ENCODE data around the gene TEC.
"Not testable (repeated sequence)": the region's sequence is repeated elsewhere in the genome, so short reads cannot be mapped to it uniquely, and the experiment has no call there.

Gene TEC

DNA sequence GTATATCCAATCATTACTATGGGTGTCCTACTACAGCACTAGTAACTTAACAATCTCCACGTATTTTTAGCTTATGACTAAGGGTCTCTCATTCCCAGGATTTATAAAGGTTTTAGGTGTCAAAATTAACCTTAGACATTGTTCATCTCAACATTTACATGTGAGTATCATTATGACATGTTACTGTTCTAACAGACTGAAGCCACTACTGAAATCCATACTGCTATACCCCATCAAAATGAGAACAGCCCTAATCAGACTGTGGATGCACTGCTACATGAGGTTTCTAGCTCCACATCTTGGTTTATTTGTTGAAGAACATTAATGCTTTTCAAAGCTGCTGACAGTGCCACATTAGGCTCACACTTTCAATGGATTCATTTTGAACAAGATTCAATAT lies 100.0 kb downstream of the TEC start:
- in situ Hi-C loops (cut with MboI; ENCODE audit: low sequenced_read_pairs), result no loop called here

DNA sequence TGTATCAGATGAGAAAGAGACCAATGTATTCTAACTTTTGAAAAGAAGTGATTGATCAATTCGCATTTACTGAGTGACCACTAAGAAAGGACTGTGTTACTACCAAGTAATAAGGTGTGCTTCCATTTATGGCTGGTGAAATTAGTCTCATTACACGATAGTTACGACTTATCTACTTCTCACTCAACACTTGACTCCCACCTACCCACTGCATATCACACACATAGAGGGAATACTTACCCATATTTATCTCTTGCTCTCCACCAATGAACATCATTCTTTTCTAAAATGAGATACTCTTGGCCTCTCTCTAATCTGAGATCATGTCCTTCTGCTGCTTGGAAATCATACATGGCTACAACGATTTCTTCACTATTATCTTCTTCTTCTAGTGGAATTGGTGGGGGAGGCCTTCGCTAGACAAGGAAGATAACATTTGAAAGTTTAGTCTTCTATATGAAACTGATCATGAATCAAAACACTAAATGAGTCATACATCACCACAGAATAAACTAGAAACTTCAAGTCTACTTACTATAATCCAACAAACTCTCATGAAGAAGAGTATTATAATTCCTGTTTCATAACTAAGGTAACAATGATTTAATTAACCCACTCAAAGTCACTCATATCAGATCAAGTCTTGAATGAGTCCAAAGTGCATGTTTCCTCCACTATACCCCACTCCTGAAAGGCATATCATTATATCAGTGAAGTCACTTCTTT lies 101.9 kb downstream of the TEC start:
- in situ Hi-C loops (cut with MboI; ENCODE audit: low sequenced_read_pairs), result no loop called here

DNA sequence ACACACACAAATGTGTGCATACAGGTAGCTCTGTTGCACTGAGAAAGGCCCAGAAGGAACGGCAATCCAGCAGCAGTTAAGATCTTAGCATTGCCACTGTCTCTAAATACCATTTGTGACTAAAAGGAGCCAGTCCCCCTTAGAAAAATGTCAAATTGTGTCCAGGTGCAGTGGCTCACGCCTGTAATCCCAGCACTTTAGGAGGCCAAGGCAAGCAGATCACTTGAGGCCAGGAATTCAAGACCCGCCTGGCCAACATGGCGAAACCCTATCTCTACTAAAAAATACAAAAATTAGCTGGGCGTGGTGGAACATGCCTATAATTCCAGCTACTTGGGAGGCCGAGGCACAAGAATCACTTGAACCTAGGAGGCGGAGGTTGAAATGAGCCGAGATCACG lies 105.1 kb downstream of the TEC start:
- in situ Hi-C loops (cut with MboI; ENCODE audit: low sequenced_read_pairs), result not testable (repeated sequence)

DNA sequence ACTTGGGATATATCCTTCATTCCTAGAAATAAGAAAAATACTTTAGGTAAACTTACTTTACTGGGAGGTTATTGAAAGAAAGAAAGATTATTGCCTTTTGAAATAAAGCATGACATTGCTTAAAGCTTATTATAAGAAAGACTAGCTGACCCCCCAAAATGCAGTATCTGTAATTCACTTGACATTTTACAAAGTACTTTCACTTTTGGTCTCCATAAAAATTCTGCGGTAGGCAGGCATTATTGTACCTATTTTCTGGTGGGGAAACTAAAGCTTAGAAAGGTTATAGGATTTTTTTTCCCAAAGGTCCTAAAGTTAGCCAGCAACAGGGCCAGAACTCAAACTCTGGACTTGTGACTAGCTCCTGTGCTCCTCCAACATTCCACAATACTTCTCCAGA lies 105.9 kb downstream of the TEC start:
- in situ Hi-C loops (cut with MboI; ENCODE audit: low sequenced_read_pairs), result no loop called here

DNA sequence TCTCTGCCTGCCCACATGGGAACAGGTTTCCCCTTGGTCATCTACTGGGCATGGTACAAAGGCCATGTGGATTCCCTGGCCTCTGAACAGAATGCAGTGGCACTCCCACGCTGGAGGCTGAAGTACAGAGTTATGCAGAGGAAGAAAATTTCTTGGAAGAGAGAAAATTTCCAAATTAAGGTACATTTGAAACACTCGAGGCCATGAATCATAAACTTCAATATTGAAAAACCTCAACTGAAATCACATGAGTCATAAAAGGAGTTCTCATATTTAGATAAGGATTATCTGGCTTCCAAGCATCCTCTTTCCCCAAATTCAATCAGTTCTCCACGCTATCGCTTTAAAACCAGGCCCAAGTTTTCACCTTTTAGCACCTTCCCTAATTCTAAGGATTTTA lies 107.5 kb downstream of the TEC start:
- in situ Hi-C loops (cut with MboI; ENCODE audit: low sequenced_read_pairs), result no loop called here

DNA sequence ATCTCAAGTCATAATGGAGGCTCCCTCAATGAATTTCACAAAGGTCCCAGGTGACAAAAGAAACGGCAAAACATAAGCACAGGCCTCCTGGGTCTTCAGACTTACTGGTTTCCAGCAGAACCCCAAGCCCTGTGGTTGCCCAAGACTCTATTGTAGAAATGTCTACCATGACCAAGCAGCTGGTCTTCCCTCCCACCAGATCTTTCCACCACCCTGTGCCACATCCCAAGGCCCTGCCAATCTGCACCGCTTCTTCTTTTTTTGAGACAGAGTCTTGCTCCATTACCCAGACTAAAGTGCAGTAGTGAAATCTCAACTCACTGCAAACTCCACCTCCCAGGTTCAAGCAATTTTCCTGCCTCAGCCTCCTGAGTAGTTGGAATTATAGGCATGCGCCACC lies 112.4 kb downstream of the TEC start:
- in situ Hi-C loops (cut with MboI; ENCODE audit: low sequenced_read_pairs), result no loop called here

DNA sequence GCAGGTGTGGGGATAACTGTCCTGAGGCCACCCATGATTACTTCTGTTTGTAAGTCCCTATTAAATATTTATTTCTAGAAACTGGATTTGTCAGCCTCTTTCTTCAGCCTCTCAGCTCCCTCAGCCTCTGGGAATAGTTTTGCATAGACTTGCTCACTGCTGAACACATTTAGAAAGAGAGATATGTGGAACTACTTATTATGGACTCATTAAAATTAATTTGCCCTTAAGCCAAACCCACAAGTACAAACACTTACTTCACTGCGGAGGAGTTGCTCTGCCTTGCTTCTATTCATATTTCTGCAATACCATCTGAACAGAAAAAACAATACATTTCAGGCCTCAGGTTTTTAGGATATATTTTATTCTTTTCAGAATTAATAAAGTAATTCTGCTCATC lies 113.2 kb downstream of the TEC start:
- in situ Hi-C loops (cut with MboI; ENCODE audit: low sequenced_read_pairs), result no loop called here

DNA sequence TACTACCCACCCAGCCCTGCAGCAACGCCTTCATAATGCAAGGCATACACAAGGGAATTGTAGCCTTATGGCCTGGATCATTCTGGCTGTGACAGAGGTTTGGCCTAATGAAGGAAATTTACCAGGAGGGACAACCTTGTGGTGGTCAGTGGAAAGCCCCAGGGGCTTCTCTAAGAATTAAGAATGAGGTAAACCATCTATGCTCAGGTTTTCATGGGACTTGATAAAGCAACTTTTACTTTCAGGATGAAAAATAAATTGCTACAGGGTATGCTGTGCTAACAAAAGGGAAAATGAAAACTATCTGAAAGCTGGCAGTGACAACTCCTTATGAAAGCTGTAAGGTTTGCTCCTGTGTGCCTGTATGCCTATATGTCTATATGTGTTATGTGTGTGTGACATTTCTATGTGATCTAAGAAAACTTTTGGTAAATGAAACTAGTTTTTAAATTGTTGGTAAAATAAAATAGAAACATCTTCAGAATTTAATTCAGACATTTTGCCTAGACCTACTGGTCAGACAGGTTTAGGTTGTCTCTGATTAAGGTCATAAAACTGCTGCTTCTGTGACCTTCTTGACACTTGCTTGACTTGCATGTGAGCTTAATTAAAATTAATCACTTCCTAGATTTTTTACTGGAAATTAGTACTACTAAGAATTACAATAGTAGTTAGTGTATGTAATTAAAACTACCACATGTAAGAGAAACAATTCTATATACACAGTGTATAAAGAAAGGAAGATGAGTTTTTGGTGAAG lies 115.7 kb downstream of the TEC start:
- in situ Hi-C loops (cut with MboI; ENCODE audit: low sequenced_read_pairs), result no loop called here

DNA sequence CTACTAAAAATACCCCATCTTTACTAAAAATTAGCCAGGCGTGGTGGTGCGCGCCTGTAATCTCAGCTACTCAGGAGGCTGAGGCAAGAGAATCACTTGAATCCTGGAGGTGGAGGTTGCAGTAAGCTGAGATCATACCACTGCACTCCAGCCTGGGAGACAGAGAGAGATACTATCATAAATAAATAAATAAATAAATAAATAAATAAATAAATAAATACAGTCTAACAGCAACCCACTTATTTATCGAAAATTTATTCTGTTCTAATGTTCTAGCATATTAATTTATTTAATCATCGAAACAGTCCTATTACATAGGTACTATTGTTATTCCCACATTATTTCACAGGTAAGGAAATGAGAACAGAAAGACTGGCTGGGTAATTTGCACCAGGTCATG lies 117.4 kb downstream of the TEC start:
- in situ Hi-C loops (cut with MboI; ENCODE audit: low sequenced_read_pairs), result no loop called here

DNA sequence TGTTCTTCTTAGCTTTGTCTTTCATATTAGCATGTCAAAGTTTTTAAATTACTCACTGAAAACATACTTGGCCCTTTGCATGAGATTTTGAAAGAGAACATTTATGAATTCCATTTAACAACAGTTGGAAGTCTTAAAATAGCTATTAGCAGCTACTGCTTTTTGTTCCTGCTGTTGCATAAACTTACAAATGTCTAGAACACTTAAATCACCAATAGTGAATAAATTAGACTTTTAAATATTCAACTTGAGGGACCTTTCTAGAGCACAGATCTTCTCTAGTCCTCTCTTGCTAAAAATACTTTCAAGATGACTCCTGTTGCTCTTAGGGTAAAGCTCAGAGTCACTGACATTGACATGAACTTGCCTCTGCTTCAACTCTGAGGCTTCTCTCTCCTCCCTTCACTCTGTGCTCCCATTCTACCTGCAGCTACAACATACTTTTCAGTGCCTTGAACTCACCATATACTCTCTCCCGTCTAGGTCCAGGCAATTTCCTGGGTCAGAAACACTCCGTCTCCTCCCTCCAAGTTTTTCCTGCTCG lies 119.7 kb downstream of the TEC start:
- in situ Hi-C loops (cut with MboI; ENCODE audit: low sequenced_read_pairs), result loop anchor here (25.0 kb wide), 2 partner anchors 387 to 812 kb away; no protein-coding TSS in a partner anchor

DNA sequence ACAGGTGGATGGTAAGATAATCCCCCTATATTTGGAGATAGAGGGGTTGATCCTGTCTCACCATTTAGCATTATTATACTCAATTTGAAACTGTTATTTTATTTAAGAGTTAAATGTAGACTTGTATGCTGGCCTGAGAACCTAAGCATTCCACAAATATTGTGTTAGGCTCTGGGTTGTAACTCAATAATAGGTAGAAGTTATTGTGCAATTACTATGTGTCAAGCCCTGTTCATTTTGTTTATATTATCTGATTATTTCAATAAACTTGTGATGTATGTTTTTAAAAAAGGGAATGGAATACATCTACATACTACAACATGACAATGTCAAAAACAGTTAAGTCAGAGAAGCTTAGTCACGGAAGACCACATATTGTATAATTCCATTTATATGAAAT lies 122.0 kb downstream of the TEC start:
- in situ Hi-C loops (cut with MboI; ENCODE audit: low sequenced_read_pairs), result loop anchor here (25.0 kb wide), 2 partner anchors 390 to 815 kb away; no protein-coding TSS in a partner anchor

DNA sequence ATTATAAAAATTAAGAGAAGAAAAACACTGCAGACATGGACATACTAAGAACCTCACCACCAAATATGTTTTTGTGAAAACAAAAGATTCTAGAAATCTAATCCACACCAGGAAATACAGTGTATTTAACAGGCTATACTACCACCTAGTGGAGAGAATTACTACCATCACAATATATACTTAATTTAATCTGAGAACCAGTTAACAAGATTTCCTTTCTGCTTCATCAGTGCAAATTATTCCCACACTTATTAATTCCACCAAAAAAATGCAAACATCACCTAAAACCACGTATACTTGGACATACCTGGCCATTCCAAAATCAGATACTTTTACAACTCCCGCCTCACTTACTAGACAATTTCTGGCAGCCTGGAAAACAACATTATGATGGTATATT lies 128.6 kb downstream of the TEC start:
- in situ Hi-C loops (cut with MboI; ENCODE audit: low sequenced_read_pairs), result loop anchor here (25.0 kb wide), 2 partner anchors 396 to 821 kb away; no protein-coding TSS in a partner anchor

DNA sequence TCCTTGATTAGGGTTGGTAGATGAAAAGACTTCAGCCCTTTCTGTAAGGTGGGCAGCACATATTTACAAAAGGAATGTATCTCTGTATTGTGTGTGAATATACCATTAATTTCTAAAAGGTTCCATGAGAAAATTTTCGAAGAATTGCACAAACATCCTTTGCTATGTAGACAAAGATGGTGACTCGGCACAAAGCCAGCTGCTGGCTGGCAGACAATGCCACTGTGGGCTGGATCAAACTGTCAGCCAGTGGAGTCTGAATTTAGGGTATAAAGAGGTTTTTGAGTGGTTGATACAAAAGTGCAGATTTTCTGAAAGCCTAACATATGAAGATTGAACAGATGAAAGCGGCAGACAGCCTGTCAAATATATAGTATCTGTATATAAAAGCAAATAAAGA lies 129.9 kb downstream of the TEC start:
- in situ Hi-C loops (cut with MboI; ENCODE audit: low sequenced_read_pairs), result loop anchor here (25.0 kb wide), 2 partner anchors 398 to 823 kb away; no protein-coding TSS in a partner anchor

DNA sequence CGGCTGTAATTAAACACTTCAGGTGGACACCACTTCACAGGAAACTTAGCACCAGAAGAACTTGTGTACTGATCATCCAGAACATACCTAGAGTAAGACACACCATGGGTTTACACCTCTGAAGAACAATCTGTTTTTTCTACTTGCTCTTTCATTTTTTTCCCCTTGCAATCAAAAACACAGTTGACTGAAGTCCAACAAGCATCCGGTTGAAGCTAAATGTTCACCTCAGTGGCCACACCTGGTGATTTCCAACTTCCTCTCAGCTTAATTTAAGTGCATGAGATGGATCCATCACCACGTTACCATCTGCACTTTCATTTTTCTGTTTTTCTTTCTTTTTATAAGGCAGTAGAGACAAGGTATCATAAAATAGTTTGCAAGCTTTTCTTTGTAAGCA lies 130.7 kb downstream of the TEC start:
- in situ Hi-C loops (cut with MboI; ENCODE audit: low sequenced_read_pairs), result loop anchor here (25.0 kb wide), 2 partner anchors 398 to 823 kb away; no protein-coding TSS in a partner anchor

DNA sequence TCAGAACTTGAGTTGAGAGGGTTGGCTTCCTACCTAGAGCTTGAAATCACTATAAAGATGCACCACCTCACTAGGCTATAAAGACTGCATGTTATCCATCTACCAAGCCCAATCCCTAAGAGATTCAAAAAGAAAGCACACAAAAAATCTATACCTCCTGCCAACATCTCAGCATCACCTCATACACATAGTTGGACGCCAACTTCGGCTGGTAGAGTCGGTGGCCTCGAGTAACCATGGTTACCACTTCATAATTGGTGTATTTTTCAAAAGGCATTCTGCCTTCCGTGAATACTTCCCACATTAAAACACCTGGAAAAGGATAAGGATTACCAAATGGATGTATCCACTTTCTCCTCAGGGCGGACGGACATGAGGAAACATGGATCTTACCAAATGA lies 131.1 kb downstream of the TEC start:
- in situ Hi-C loops (cut with MboI; ENCODE audit: low sequenced_read_pairs), result loop anchor here (25.0 kb wide), 2 partner anchors 399 to 824 kb away; no protein-coding TSS in a partner anchor

DNA sequence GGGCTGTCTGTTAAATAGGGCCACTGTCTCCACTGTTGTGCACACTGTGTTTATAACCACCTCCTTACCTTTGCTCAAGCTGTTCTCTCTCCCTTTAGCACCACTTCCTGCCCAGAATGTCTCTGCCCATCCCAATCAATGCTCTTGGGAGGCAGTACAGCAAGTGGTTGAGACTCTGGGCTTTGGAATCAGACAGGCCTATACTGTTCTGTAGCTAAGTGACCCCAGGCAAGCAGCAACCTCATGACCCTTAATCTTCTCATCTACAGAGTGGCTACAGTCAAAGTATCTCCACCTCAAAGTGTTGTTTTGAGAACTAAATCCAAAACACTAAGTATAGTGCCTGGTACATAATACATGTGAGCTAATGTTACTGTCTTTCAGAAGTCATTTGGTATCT lies 131.8 kb downstream of the TEC start:
- in situ Hi-C loops (cut with MboI; ENCODE audit: low sequenced_read_pairs), result loop anchor here (25.0 kb wide), 2 partner anchors 399 to 824 kb away; no protein-coding TSS in a partner anchor

DNA sequence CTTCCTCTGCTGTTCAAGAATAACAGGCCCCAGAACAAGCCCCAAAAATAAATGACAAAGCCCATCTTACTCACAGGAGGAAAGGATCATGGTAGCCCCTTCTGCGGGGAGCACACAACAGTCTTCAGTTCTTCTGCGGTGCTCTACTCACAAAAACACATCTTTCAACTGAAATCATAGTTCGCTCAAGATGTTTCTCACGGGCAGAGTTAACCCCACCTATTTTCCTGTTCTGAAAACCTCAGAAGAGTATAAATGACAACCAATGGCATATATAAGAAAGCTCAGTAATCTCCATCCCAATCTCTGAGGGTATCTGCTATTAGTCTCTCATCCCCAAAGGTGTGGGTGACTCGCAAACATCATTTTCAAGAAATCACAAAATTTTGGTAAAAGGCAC lies 135.6 kb downstream of the TEC start, which contains the start of gene TXK:
Gene TXK, minus strand, starts transcription at position 170 of the 400 bp plus-strand sequence. Its CDS starts 80 bp downstream, at position 90.
- in situ Hi-C loops (cut with MboI; ENCODE audit: low sequenced_read_pairs), result loop anchor here (25.0 kb wide), 2 partner anchors 403 to 828 kb away; no protein-coding TSS in a partner anchor

DNA sequence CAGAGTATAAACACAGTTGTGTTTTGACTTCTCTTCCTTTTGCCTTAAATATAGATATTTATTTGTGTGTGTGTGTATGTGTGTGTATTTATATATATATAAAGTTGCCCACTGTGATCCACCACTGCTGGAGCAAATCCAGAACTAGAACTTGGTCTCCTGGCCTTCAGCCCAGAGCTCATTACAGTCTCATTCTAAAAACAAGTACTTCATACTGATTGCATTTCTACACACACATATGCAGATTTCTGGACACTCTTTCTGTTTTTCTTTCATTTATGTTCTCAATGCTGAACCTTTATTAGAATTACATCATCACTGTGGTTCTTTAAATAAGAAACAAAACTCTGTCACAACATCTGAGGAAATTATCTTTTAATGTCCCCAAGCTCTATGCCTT lies 136.0 kb downstream of the TEC start:
- in situ Hi-C loops (cut with MboI; ENCODE audit: low sequenced_read_pairs), result loop anchor here (25.0 kb wide), 2 partner anchors 404 to 829 kb away; no protein-coding TSS in a partner anchor

DNA sequence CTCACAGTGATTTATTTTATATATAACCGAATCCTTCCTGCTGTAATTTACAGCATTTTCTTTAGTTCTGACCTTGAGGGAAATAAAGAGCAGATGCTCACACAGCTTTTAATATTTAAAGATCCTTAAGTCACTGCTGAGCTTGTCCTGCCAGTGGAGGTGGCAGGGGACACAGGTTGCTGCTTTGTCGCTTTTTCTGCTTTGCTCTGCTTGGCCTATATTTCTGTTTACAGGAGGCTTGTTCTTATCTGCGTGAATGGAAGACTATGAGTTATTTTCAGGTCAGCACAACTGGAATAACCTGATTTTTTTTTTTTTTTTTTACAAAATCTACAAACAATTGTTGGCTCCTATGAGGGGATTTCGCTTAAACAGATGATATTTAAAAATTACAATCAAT lies 137.9 kb downstream of the TEC start:
- in situ Hi-C loops (cut with MboI; ENCODE audit: low sequenced_read_pairs), result loop anchor here (25.0 kb wide), 2 partner anchors 406 to 831 kb away; no protein-coding TSS in a partner anchor

DNA sequence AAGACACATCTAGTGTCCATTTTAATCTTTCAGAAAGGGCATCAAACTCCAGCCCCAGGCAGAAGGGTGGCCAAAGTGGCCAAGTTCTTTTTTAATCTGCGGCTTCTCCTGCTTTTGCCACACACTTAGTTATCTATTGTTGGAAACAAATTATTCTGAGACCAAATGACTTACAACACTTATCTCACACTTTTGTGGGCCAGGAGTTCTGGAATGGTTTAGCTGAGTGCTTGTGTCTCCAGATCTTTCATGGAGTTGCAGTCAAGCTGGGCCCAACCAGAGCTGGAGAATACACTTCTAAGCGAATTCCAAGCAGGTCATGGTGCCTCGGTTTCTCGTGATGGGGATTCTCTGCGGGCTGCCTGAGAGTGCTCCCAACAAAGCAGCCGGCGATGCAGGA lies 139.5 kb downstream of the TEC start:
- in situ Hi-C loops (cut with MboI; ENCODE audit: low sequenced_read_pairs), result loop anchor here (25.0 kb wide), 2 partner anchors 407 to 832 kb away; no protein-coding TSS in a partner anchor
